MM.1S (cell line): ENCODE measurements around the gene PITRM1.

Experiments
- DNase-seq: peaks from one replicate; pipeline ENCODE4 v3.0.0-alpha.2; 2015
- H2AFZ ChIP-seq: fragments of 300-600 bp; sonication (generic); 2 replicates; pipeline ENCODE4 v1.6.0; 2016; ENCODE audit warnings: antibody characterized with exemption, low read length
- H3F3A ChIP-seq: fragments of 300-600 bp; sonication (generic); 2 replicates; pipeline ENCODE4 v1.6.1; 2016; ENCODE audit warnings: mild to moderate bottlenecking, antibody characterized with exemption, low read length, moderate library complexity, mixed read lengths; ENCODE audit not compliant: insufficient read depth
- H3K27ac ChIP-seq: fragments of 300-600 bp; sonication (generic); 2 replicates; pipeline ENCODE4 v1.5.1; 2016; ENCODE audit warnings: mild to moderate bottlenecking, low read length
- H3K27me3 ChIP-seq: fragments of 300-600 bp; sonication (generic); replicated peaks from 2 replicates; pipeline ENCODE4 v1.6.0; 2016; ENCODE audit warnings: low read length; ENCODE audit not compliant: insufficient read depth
- H3K36me3 ChIP-seq: fragments of 300-600 bp; sonication (generic); replicated peaks from 2 replicates; pipeline ENCODE4 v1.6.1; 2016; ENCODE audit warnings: mild to moderate bottlenecking, low read length, mixed read lengths; ENCODE audit not compliant: insufficient read depth
- H3K4me1 ChIP-seq: fragments of 300-600 bp; sonication (generic); 2 replicates; pipeline ENCODE4 v1.6.1; 2016; ENCODE audit warnings: low read length, mixed read lengths
- H3K4me2 ChIP-seq: fragments of 300-600 bp; sonication (generic); 2 replicates; pipeline ENCODE4 v1.6.0; 2016; ENCODE audit warnings: low read depth, low read length
- H3K4me3 ChIP-seq: fragments of 300-600 bp; sonication (generic); 2 replicates; pipeline ENCODE4 v1.5.1; 2016; ENCODE audit warnings: low read length, mixed read lengths
- H3K79me2 ChIP-seq: fragments of 300-600 bp; sonication (generic); 2 replicates; pipeline ENCODE4 v1.6.1; 2016; ENCODE audit warnings: mixed run types, low read length, mixed read lengths
- H3K9ac ChIP-seq: fragments of 300-600 bp; sonication (generic); 2 replicates; pipeline ENCODE4 v1.6.1; 2016; ENCODE audit warnings: low read length, mixed read lengths
- H3K9me2 ChIP-seq: fragments of 300-600 bp; sonication (generic); replicated peaks from 2 replicates; pipeline ENCODE4 v1.6.1; 2016; ENCODE audit warnings: mild to moderate bottlenecking, low read length, mixed read lengths; ENCODE audit not compliant: insufficient read depth
- H3K9me3 ChIP-seq: fragments of 300-600 bp; sonication (generic); replicated peaks from 2 replicates; pipeline ENCODE4 v1.6.1; 2016; ENCODE audit warnings: mild to moderate bottlenecking, low read length, mixed read lengths; ENCODE audit not compliant: insufficient read depth
- H4K20me1 ChIP-seq: fragments of 300-600 bp; sonication (generic); 2 replicates; pipeline ENCODE4 v1.6.1; 2016; ENCODE audit warnings: mild to moderate bottlenecking, low read length, moderate library complexity, mixed read lengths; ENCODE audit not compliant: insufficient read depth
- CTCF ChIP-seq: fragments of 300-600 bp; sonication (generic); IDR thresholded peaks from 2 replicates; pipeline ENCODE4 v1.5.1; 2016; ENCODE audit warnings: antibody characterized with exemption, low read length, mixed read lengths
- EZH2 ChIP-seq: fragments of 300-600 bp; sonication (generic); optimal IDR thresholded peaks from 2 replicates; pipeline ENCODE3; 2017; ENCODE audit warnings: low read depth, mild to moderate bottlenecking, antibody characterized with exemption, low read length, mixed read lengths
- EZH2phosphoT487 ChIP-seq: fragments of 300-600 bp; sonication (generic); IDR thresholded peaks from 2 replicates; pipeline ENCODE4 v1.6.1; 2018; ENCODE audit warnings: antibody characterized with exemption, low read length

The PITRM1 gene

GRCh38 chr10:3109196-3109595 lies 63.4 kb downstream of the PITRM1 start:
- Histone ChIP-seq H3K4me1 (no peaks in the 10 kb centered on the region), H3K27ac (no peak overlapping the region), H2AFZ (no peak overlapping the region), H3F3A (no peaks in the 10 kb centered on the region), H3K4me3 (no peak overlapping the region), H3K9ac (no peak overlapping the region), H3K27me3 (no peaks in the 10 kb centered on the region), H3K9me3 (no peaks in the 10 kb centered on the region), H3K79me2 (no peaks in the 10 kb centered on the region), H3K36me3 (no peaks in the 10 kb centered on the region), H3K9me2 (no peaks in the 10 kb centered on the region), H3K4me2 (no peak overlapping the region), H4K20me1 (no peaks in the 10 kb centered on the region)
- TF ChIP-seq EZH2phosphoT487 (no peak), CTCF (no peak), EZH2 (no peak)
- DNase-seq: no peak

GRCh38 chr10:3108575-3109105 lies 63.9 kb downstream of the PITRM1 start:
- no peaks in the 10 kb centered on the region for H3K4me1 ChIP-seq
- TF ChIP-seq EZH2phosphoT487 (no peak), CTCF (no peak), EZH2 (no peak)
- no peaks in the 10 kb centered on the region for H3F3A ChIP-seq
- no peak overlapping the region for H3K9ac ChIP-seq
- H3K27me3 ChIP-seq: no peaks in the 10 kb centered on the region
- no peak for DNase-seq
- H3K79me2 ChIP-seq: no peaks in the 10 kb centered on the region
- H3K36me3 ChIP-seq: no peaks in the 10 kb centered on the region
- H4K20me1 ChIP-seq: no peaks in the 10 kb centered on the region
- H3K4me3 ChIP-seq: no peak overlapping the region
- H3K9me3 ChIP-seq: no peaks in the 10 kb centered on the region
- H3K9me2 ChIP-seq: no peaks in the 10 kb centered on the region
- no peak overlapping the region for H3K4me2 ChIP-seq
- H3K27ac ChIP-seq: no peak overlapping the region
- no peak overlapping the region for H2AFZ ChIP-seq

- Histone ChIP-seq H3K9me2 (no peaks in the 10 kb centered on the region), H2AFZ (no peak overlapping the region), H3K4me1 (no peaks in the 10 kb centered on the region), H3K27ac (no peak overlapping the region), H4K20me1 (no peaks in the 10 kb centered on the region), H3K79me2 (no peaks in the 10 kb centered on the region), H3F3A (no peaks in the 10 kb centered on the region), H3K4me2 (no peak overlapping the region), H3K4me3 (no peak overlapping the region), H3K9me3 (no peaks in the 10 kb centered on the region), H3K27me3 (no peaks in the 10 kb centered on the region), H3K36me3 (no peaks in the 10 kb centered on the region), H3K9ac (no peak overlapping the region)
- DNase-seq: no peak
- TF ChIP-seq CTCF (no peak), EZH2phosphoT487 (no peak), EZH2 (no peak)
Observed at GRCh38 chr10:3108033-3108432, 64.5 kb downstream of the PITRM1 start.
